Brain microvascular endothelial cell (primary cell): ENCODE results near the gene TAF4B.

Experiments used
- DNase-seq: peaks from one replicate; pipeline ENCODE4 v3.0.0-alpha.2; 2020
- H3K27ac ChIP-seq: fragments of 250-450 bp; sonication (Bioruptor Pico); 2 replicates; pipeline ENCODE4 v1.5.1; 2020; ENCODE audit warnings: mild to moderate bottlenecking, moderate library complexity
- H3K27me3 ChIP-seq: fragments of 250-450 bp; sonication (Bioruptor Pico); replicated peaks from 2 replicates; pipeline ENCODE4 v1.5.1; 2020; ENCODE audit warnings: mild to moderate bottlenecking
- H3K36me3 ChIP-seq: fragments of 250-450 bp; sonication (Bioruptor Pico); replicated peaks from 2 replicates; pipeline ENCODE4 v1.5.1; 2020; ENCODE audit warnings: mild to moderate bottlenecking
- H3K4me3 ChIP-seq: 2 replicates; pipeline ENCODE4 v1.5.1; 2011; ENCODE audit warnings: low read depth, mild to moderate bottlenecking, control low read depth, low read length, moderate library complexity
- CTCF ChIP-seq: IDR thresholded peaks from 2 replicates; pipeline ENCODE4 v1.5.1; 2011; ENCODE audit warnings: low read depth, mild to moderate bottlenecking, moderate library complexity, low read length, control low read depth, inconsistent platforms; ENCODE audit errors: missing control alignments
- in situ Hi-C: cut with HindIII; loops from 2 replicates; pipeline ENCODE4 v1.10.0; 2017; ENCODE audit warnings: low sequenced_read_pairs, low pct_ligation_motif_present

Gene TAF4B

DNA sequence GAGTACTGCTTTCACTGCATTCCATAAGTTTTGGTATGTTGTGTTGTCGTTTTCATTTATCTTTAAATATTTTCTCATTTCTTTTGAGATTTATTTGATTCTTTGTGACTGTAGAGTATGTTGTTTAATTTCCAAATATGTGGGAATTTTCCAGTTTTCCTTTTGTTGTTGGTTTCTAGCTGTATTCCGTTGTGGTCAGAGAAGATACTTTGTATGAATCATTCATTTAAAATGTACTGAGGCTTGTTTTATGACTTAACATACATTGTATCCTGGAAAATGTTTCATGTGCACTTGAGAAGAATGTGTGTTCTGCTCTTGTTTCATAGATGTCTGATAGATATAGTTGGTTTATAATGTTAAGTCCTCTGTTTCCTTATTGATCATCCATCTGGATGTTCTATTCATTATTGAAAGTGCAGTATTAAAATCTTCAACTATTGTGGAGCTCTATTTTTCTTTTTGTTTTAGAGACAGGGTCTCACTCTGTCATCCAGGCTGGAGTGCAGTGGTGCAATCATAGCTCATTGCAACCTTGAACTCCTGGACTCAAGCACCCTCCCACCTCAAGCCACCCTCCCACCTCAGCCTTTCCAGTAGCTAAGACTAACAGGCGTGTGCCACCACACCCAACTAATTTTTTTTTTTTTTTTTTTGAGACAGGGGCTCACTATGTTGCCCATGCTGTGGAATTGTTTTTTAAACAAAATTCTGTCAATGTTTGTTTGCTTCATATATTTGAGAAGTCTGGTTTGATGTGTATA, 96.8 kb downstream of the TAF4B start:
- no peaks in the 10 kb centered on the region for H3K36me3 ChIP-seq
- no peak overlapping the region for H3K4me3 ChIP-seq
- in situ Hi-C loops, result no loop called here
- no peaks in the 10 kb centered on the region for H3K27me3 ChIP-seq
- peak; percentile 16 for DNase-seq
- TF ChIP-seq CTCF, result no peak
- peak overlapping the region; percentile 60 for H3K27ac ChIP-seq

DNA sequence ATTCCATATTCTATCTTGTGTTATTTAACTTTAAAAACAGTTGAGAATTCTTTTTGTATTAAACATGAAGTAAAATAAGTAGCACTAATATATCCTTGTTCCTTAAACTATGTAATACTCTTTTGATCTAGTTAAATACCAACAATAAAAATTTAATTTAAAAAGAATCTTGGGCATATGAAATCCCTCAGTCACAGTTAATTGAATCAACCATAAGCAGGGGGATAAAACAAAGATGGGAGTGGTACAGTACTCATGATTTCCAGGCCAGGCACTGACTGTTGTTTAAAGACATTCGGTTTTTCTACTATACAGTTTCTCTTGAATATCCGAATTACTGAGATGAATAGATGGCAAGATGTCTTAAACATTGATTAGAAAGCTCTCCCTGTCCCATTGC, 99.5 kb downstream of the TAF4B start:
- DNase-seq, result no peak
- in situ Hi-C loops, result no loop called here
- Histone ChIP-seq H3K4me3 (no peak overlapping the region), H3K27me3 (no peaks in the 10 kb centered on the region), H3K27ac (no peak overlapping the region), H3K36me3 (no peaks in the 10 kb centered on the region)
- no peak for TF ChIP-seq CTCF

- in situ Hi-C loops, result no loop called here
- no peaks in the 10 kb centered on the region for H3K27me3 ChIP-seq
- no peak for TF ChIP-seq CTCF
- no peak overlapping the region for H3K4me3 ChIP-seq
- DNase-seq, result no peak
- H3K36me3 ChIP-seq, result no peaks in the 10 kb centered on the region
- H3K27ac ChIP-seq, result no peak overlapping the region
These were observed 100.8 kb downstream of the TAF4B start for GRCh38 chr18:26327062-26327461.

GRCh38 chr18:26332991-26333390, 106.7 kb downstream of the TAF4B start:
- in situ Hi-C loops, result no loop called here
- H3K27ac ChIP-seq, result no peak overlapping the region
- H3K4me3 ChIP-seq, result no peak overlapping the region
- H3K27me3 ChIP-seq, result no peaks in the 10 kb centered on the region
- no peak for DNase-seq
- H3K36me3 ChIP-seq, result no peaks in the 10 kb centered on the region
- no peak for TF ChIP-seq CTCF

DNA sequence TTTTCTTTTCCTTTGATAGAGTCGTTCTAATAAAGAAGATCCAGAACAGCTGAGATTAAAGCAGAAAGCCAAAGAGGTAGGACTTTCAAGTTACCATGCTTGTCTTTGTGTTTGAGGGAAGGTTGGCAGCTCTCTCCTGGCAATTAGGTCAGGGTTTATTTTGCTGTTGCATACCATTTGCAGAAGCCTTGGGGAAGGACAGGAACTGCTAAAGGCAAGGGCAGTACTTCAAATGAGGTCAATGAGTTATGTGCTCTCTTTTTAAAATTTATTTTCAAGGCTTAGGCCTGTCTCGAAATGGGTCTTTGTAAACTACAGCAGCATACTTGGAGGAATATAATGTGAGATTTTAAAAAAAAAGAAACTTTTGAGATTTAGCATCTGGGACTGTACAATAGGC, 108.9 kb downstream of the TAF4B start:
- TF ChIP-seq CTCF, result no peak
- in situ Hi-C loops, result no loop called here
- Histone ChIP-seq H3K27me3 (no peaks in the 10 kb centered on the region), H3K4me3 (no peak overlapping the region), H3K27ac (no peak overlapping the region), H3K36me3 (no peaks in the 10 kb centered on the region)
- no peak for DNase-seq
